Activated CD8-positive, alpha-beta T cell treated with anti-CD3 and anti-CD28 coated beads, Interleukin-2, amount 10 ng/mL, durations not matched to agents 7 days and 5 days (primary cell): ENCODE measurements around the gene CBX3. TPM values are rescaled to one million over a fixed set of nuclear protein-coding genes. Genes with fewer than 3 reads are reported as not detected.
"Not testable (repeated sequence)": the region's sequence is repeated elsewhere in the genome, so short reads cannot be mapped to it uniquely, and the experiment has no call there.

Experiments
- ATAC-seq: fragments of 150-1000 bp; cut with Tn5 transposase; one replicate; pipeline ENCODE4 v1.10.0; 2021; ENCODE audit warnings: moderate library complexity
- CTCF ChIA-PET: fragments of 350-600 bp; sonication (Branson Sonifier 250); formaldehyde crosslinking; loops from one replicate; lab custom pipeline; 2021; ENCODE audit warnings: antibody characterized with exemption; lab: Charles Lee
- POLR2A ChIA-PET: fragments of 350-600 bp; sonication (Branson Sonifier 250); formaldehyde crosslinking; loops from one replicate; lab custom pipeline; 2021; ENCODE audit warnings: antibody characterized with exemption; lab: Charles Lee
- DNase-seq: peaks from one replicate; pipeline ENCODE4 v3.0.0-alpha.2; 2020
- H3K27ac Mint-ChIP-seq: one replicate; pipeline ENCODE4 v1.8.0; 2021; ENCODE audit warnings: mild to moderate bottlenecking, mixed read lengths
- H3K27me3 Mint-ChIP-seq: one replicate; pipeline ENCODE4 v1.8.0; 2021; ENCODE audit warnings: low read depth, mixed read lengths
- H3K36me3 Mint-ChIP-seq: one replicate; pipeline ENCODE4 v1.8.0; 2021; ENCODE audit warnings: low read depth, mixed read lengths
- H3K4me1 Mint-ChIP-seq: one replicate; pipeline ENCODE4 v1.8.0; 2021; ENCODE audit warnings: low read depth, mixed read lengths
- H3K4me3 Mint-ChIP-seq: one replicate; pipeline ENCODE4 v1.8.0; 2021; ENCODE audit warnings: mild to moderate bottlenecking, mixed read lengths
- H3K9me3 Mint-ChIP-seq: one replicate; pipeline ENCODE4 v1.8.0; 2022; ENCODE audit warnings: mixed read lengths; ENCODE audit not compliant: insufficient read depth
- total RNA-seq, 2 experiments: library from RNA; stranded (reverse); gene quantifications; one replicate each; pipeline ENCODE4 v1.2.3, GENCODE V29; 2021

CBX3 gene
- total RNA-seq, 2 experiments from 2014 or later: 254 to 269 TPM

- CTCF ChIA-PET: interaction anchor here (2.3 to 5.8 kb wide), 2 partner anchors 69 to 126 kb away, joined by 7 to 40 read pairs; no protein-coding TSS in a partner anchor
- POLR2A ChIA-PET: interaction anchor here (6.0 kb wide), 1 partner anchor 37 kb away, joined by 148 read pairs; the partner anchor contains the start of genes CBX3 and HNRNPA2B1
- H3K4me3 Mint-ChIP-seq: no peak overlapping the region
- no peak overlapping the region for H3K27ac Mint-ChIP-seq
- H3K36me3 Mint-ChIP-seq: peaks cover 19% of the 10 kb centered on the region
- DNase-seq (no peak), ATAC-seq (no peak)
- H3K9me3 Mint-ChIP-seq: no peaks in the 10 kb centered on the region
- peaks cover 68% of the 10 kb centered on the region for H3K4me1 Mint-ChIP-seq
- no peaks in the 10 kb centered on the region for H3K27me3 Mint-ChIP-seq
Measured at GRCh38 chr7:26159243-26159642, 42.3 kb upstream of the CBX3 start.

- Mint-ChIP-seq H3K9me3 (no peaks in the 10 kb centered on the region), H3K27ac (no peak overlapping the region), H3K4me3 (no peak overlapping the region), H3K27me3 (no peaks in the 10 kb centered on the region), H3K4me1 (peaks cover 54% of the 10 kb centered on the region), H3K36me3 (peaks cover 22% of the 10 kb centered on the region)
- POLR2A ChIA-PET: interaction anchor here (0.7 to 2.3 kb wide), 9 partner anchors 9 to 40 kb away, joined by 3 to 14 read pairs (median 3); partner anchors contain the start of genes CBX3, HNRNPA2B1 and NFE2L3
- CTCF ChIA-PET: interaction anchor here (0.8 to 2.3 kb wide), 9 partner anchors 9 to 266 kb away, joined by 3 to 15 read pairs (median 4); partner anchors contain the start of gene NFE2L3
- ATAC-seq (no peak), DNase-seq (no peak)
Measured at GRCh38 chr7:26160896-26161295, 40.6 kb upstream of the CBX3 start.

GRCh38 chr7:26162431-26162830 is 39.1 kb upstream of the CBX3 start:
- Mint-ChIP-seq H3K4me1 (peaks cover 53% of the 10 kb centered on the region), H3K9me3 (no peaks in the 10 kb centered on the region), H3K4me3 (no peak overlapping the region), H3K27ac (no peak overlapping the region), H3K36me3 (peaks cover 20% of the 10 kb centered on the region), H3K27me3 (no peaks in the 10 kb centered on the region)
- ChIA-PET CTCF (interaction anchor here (2.3 kb wide), 1 partner anchor 71 kb away, joined by 15 read pairs; no protein-coding TSS in a partner anchor), POLR2A (interaction anchor here (1.1 to 1.4 kb wide), 3 partner anchors 20 to 31 kb away, joined by 3 to 5 read pairs (median 3); no protein-coding TSS in a partner anchor)
- DNase-seq (no peak), ATAC-seq (no peak)

- Mint-ChIP-seq H3K4me1 (peaks cover 48% of the 10 kb centered on the region), H3K36me3 (peaks cover 21% of the 10 kb centered on the region)
- H3K4me3 Mint-ChIP-seq, H3K27me3 Mint-ChIP-seq, POLR2A ChIA-PET, H3K9me3 Mint-ChIP-seq, ATAC-seq, DNase-seq, H3K27ac Mint-ChIP-seq: not testable (repeated sequence)
- CTCF ChIA-PET: interaction anchor here (0.6 kb wide), 1 partner anchor 35 kb away, joined by 3 read pairs; no protein-coding TSS in a partner anchor
Measured at GRCh38 chr7:26163804-26164203, 37.7 kb upstream of the CBX3 start.

GRCh38 chr7:26165950-26166683 is 35.4 kb upstream of the CBX3 start:
- CTCF ChIA-PET: interaction anchor here (0.7 to 2.4 kb wide), 11 partner anchors 9 to 273 kb away, joined by 3 to 28 read pairs (median 7); partner anchors contain the start of gene NFE2L3
- Mint-ChIP-seq H3K27ac (no peak overlapping the region), H3K4me1 (peaks cover 42% of the 10 kb centered on the region), H3K27me3 (no peaks in the 10 kb centered on the region), H3K4me3 (no peak overlapping the region), H3K36me3 (peaks cover 24% of the 10 kb centered on the region), H3K9me3 (no peaks in the 10 kb centered on the region)
- DNase-seq: no peak
- POLR2A ChIA-PET: interaction anchor here (0.7 to 3.0 kb wide), 10 partner anchors 9 to 35 kb away, joined by 3 to 23 read pairs (median 8); partner anchors contain the start of genes CBX3 and NFE2L3
- peak; percentile 8 for ATAC-seq

GRCh38 chr7:26166684-26167266 is 34.8 kb upstream of the CBX3 start:
- peaks cover 42% of the 10 kb centered on the region for H3K4me1 Mint-ChIP-seq
- peaks cover 30% of the 10 kb centered on the region for H3K36me3 Mint-ChIP-seq

GRCh38 chr7:26167303-26167934 is 34.1 kb upstream of the CBX3 start:
- ChIA-PET POLR2A (interaction anchor here (0.6 to 3.0 kb wide), 11 partner anchors 11 to 117 kb away, joined by 3 to 23 read pairs (median 6); partner anchors contain the start of gene NFE2L3), CTCF (interaction anchor here (0.7 to 2.4 kb wide), 11 partner anchors 10 to 275 kb away, joined by 3 to 28 read pairs (median 7); partner anchors contain the start of gene NFE2L3)
- no peaks in the 10 kb centered on the region for H3K9me3 Mint-ChIP-seq
- H3K36me3 Mint-ChIP-seq: peaks cover 35% of the 10 kb centered on the region
- peak overlapping the region; percentile 71 for H3K27ac Mint-ChIP-seq
- H3K4me1 Mint-ChIP-seq: peaks cover 42% of the 10 kb centered on the region
- no peaks in the 10 kb centered on the region for H3K27me3 Mint-ChIP-seq
- H3K4me3 Mint-ChIP-seq: no peak overlapping the region
- peak; percentile 82 for ATAC-seq
- peak; percentile 43 for DNase-seq

More at GRCh38 chr7:26166684-26167266, 34.8 kb upstream of the CBX3 start:
- Mint-ChIP-seq H3K27ac (peak overlapping the region; percentile 71), H3K27me3 (no peaks in the 10 kb centered on the region), H3K9me3 (no peaks in the 10 kb centered on the region), H3K4me3 (no peak overlapping the region)
- DNase-seq: no peak
- peak; percentile 18 for ATAC-seq
- ChIA-PET POLR2A (interaction anchor here (0.6 to 3.0 kb wide), 14 partner anchors 10 to 118 kb away, joined by 3 to 23 read pairs (median 6); partner anchors contain the start of genes CBX3 and NFE2L3), CTCF (interaction anchor here (0.7 to 2.4 kb wide), 13 partner anchors 9 to 274 kb away, joined by 3 to 28 read pairs (median 7); partner anchors contain the start of gene NFE2L3)

GRCh38 chr7:26168458-26169023 is 33.0 kb upstream of the CBX3 start:
- DNase-seq: no peak
- Mint-ChIP-seq H3K27ac (no peak overlapping the region), H3K4me3 (no peak overlapping the region), H3K36me3 (peaks cover 36% of the 10 kb centered on the region), H3K9me3 (no peaks in the 10 kb centered on the region), H3K27me3 (no peaks in the 10 kb centered on the region), H3K4me1 (peaks cover 42% of the 10 kb centered on the region)
- ChIA-PET POLR2A (interaction anchor here (1.5 kb wide), 1 partner anchor 15 kb away, joined by 3 read pairs; no protein-coding TSS in a partner anchor), CTCF (interaction anchor here (3.0 kb wide), 1 partner anchor 78 kb away, joined by 11 read pairs; no protein-coding TSS in a partner anchor)
- no peak for ATAC-seq

- H3K4me3 Mint-ChIP-seq: no peak overlapping the region
- ATAC-seq: no peak
- no peak overlapping the region for H3K27ac Mint-ChIP-seq
- no peak for DNase-seq
- ChIA-PET CTCF (interaction anchor here (1.6 to 3.1 kb wide), 3 partner anchors 79 to 90 kb away, joined by 3 to 11 read pairs (median 10); no protein-coding TSS in a partner anchor), POLR2A (interaction anchor here (1.5 to 1.7 kb wide), 2 partner anchors 14 to 23 kb away, joined by 3 to 4 read pairs; no protein-coding TSS in a partner anchor)
- peaks cover 45% of the 10 kb centered on the region for H3K4me1 Mint-ChIP-seq
- H3K9me3 Mint-ChIP-seq: no peaks in the 10 kb centered on the region
- peaks cover 38% of the 10 kb centered on the region for H3K36me3 Mint-ChIP-seq
- no peaks in the 10 kb centered on the region for H3K27me3 Mint-ChIP-seq
Measured at GRCh38 chr7:26169271-26169670, 32.3 kb upstream of the CBX3 start.

GRCh38 chr7:26170663-26171062 is 30.9 kb upstream of the CBX3 start:
- H3K27me3 Mint-ChIP-seq: no peaks in the 10 kb centered on the region
- H3K4me3 Mint-ChIP-seq: no peak overlapping the region
- CTCF ChIA-PET: interaction anchor here (1.6 to 3.1 kb wide), 3 partner anchors 80 to 92 kb away, joined by 3 to 11 read pairs (median 10); no protein-coding TSS in a partner anchor
- peaks cover 47% of the 10 kb centered on the region for H3K4me1 Mint-ChIP-seq
- H3K36me3 Mint-ChIP-seq: peaks cover 36% of the 10 kb centered on the region
- H3K27ac Mint-ChIP-seq: no peak overlapping the region
- DNase-seq (no peak), ATAC-seq (no peak)
- POLR2A ChIA-PET: interaction anchor here (1.0 to 1.7 kb wide), 3 partner anchors 14 to 22 kb away, joined by 4 to 5 read pairs (median 4); no protein-coding TSS in a partner anchor
- H3K9me3 Mint-ChIP-seq: no peaks in the 10 kb centered on the region
